ENCODE measurements around the gene NCEH1. TPM values are rescaled to one million over a fixed set of nuclear protein-coding genes. Genes with fewer than 3 reads are reported as not detected.

NCEH1 gene
- total and polyA plus RNA-seq, 10 of the 15 experiments (the other 5 are each of a cell fraction or from before 2014, with no cell fraction given) = 1.8 to 8.1 (median 4.5) TPM

DNA sequence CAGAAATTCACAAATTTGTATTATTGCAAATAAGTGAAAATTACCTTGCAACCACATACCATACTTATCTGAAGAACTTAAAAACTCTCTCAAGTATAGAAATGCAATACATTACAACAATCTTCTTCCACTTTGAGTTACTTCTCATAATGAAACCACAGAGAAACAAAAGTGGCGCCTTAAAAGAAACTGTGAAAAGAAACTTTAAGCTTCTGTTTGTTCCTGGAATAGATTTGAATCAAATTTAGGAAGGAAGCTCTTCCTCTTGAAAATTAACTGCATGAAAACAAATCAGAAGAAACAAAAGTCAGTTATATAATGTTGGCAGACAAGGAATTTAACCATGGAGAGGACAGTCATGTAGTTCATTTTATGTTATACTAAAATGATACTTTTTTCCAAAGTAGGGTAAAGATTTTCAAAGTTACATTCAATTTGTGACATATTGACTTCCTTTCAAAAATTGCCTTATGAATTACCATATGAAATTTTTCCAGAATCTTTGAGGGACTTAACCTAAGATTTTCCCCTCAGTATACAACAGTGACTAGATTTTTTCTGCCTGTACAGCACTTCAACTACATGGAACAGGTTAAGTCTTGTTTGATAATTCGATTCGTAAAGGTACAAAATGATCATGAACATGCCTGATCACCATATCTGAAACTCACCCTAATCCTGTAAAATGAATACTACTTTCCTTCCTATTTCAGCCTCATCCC is 130.0 kb downstream of the NCEH1 start (continued):
- peak; percentile 83 for TF ChIP-seq JUNB (IDR thresholded peaks at IDR 0.05)
- TF ChIP-seq NFIC (IDR thresholded peaks at IDR 0.05; ENCODE audit: low read depth, low read length) = peak; percentile 83
- no peak for TF ChIP-seq POLR2AphosphoS2 (IDR thresholded peaks at IDR 0.05; ENCODE audit: low read depth, low read length)
- TF ChIP-seq ZNF622 (IDR thresholded peaks at IDR 0.05) = no peak
- TF ChIP-seq MTA3 (IDR thresholded peaks at IDR 0.05; ENCODE audit: borderline replicate concordance, low read length) = no peak
- 0 out of 2 replicates have a peak, but pooled peaks have one; percentile 22 for TF ChIP-seq GABPA (IDR thresholded peaks at IDR 0.05; ENCODE audit: low read depth)
- no peak for TF ChIP-seq HDAC6 (IDR thresholded peaks at IDR 0.05; ENCODE audit: unreplicated experiment)
- no peak for TF ChIP-seq SP1 (IDR thresholded peaks at IDR 0.05; ENCODE audit: low read depth, low read length)
- no peak for TF ChIP-seq TBL1XR1 (IDR thresholded peaks at IDR 0.05; ENCODE audit: low read depth, low read length)
- TF ChIP-seq ETV6 (conservative IDR thresholded peaks at IDR 0.05 in 1 of 2, IDR thresholded peaks at IDR 0.05 in 1 of 2; ENCODE audit: borderline replicate concordance in 1 of 2, low read depth in 1 of 2) = peak in 1 of 2 experiments; percentile 84; a peak in 1 of 4 replicates
- TF ChIP-seq FOXM1 (IDR thresholded peaks at IDR 0.05; ENCODE audit: low read depth, low read length) = peak; percentile 35; the same call in 1 of the 2 replicates
- TF ChIP-seq NR2C1 (IDR thresholded peaks at IDR 0.05) = no peak
- peak; percentile 45; the same call in 1 of the 2 replicates for TF ChIP-seq MTA2 (IDR thresholded peaks at IDR 0.05; ENCODE audit: low read depth)
- peak; percentile 56 for TF ChIP-seq MEF2B (IDR thresholded peaks at IDR 0.05; ENCODE audit: partially characterized antibody, poor library complexity, severe bottlenecking)
- TF ChIP-seq POLR2AphosphoS5 (IDR thresholded peaks at IDR 0.05; ENCODE audit: low read length) = no peak
- no peak for TF ChIP-seq BACH1 (IDR thresholded peaks at IDR 0.05; ENCODE audit: borderline replicate concordance)
- TF ChIP-seq TCF12 (IDR thresholded peaks at IDR 0.05; ENCODE audit: low read depth, low read length) = no peak
- TF ChIP-seq MEF2A (IDR thresholded peaks at IDR 0.05; ENCODE audit: insufficient read depth, low read depth, low read length) = peak; percentile 81
- TF ChIP-seq STAT3 (IDR thresholded peaks at IDR 0.05; ENCODE audit: low read depth, low read length) = no peak
- peak; percentile 64; the same call in 1 of the 2 replicates for TF ChIP-seq SREBF1 (IDR thresholded peaks at IDR 0.05; ENCODE audit: low read length)
- TF ChIP-seq, protein P1, sequence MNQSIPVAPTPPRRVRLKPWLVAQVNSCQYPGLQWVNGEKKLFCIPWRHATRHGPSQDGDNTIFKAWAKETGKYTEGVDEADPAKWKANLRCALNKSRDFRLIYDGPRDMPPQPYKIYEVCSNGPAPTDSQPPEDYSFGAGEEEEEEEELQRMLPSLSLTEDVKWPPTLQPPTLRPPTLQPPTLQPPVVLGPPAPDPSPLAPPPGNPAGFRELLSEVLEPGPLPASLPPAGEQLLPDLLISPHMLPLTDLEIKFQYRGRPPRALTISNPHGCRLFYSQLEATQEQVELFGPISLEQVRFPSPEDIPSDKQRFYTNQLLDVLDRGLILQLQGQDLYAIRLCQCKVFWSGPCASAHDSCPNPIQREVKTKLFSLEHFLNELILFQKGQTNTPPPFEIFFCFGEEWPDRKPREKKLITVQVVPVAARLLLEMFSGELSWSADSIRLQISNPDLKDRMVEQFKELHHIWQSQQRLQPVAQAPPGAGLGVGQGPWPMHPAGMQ (IDR thresholded peaks at IDR 0.05; ENCODE audit: borderline replicate concordance) = no peak
- TF ChIP-seq, protein P2, sequence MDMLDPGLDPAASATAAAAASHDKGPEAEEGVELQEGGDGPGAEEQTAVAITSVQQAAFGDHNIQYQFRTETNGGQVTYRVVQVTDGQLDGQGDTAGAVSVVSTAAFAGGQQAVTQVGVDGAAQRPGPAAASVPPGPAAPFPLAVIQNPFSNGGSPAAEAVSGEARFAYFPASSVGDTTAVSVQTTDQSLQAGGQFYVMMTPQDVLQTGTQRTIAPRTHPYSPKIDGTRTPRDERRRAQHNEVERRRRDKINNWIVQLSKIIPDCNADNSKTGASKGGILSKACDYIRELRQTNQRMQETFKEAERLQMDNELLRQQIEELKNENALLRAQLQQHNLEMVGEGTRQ (IDR thresholded peaks at IDR 0.05; ENCODE audit: borderline replicate concordance, low read depth, low read length) = no peak
- no peak for TF ChIP-seq EZH2 (IDR thresholded peaks at IDR 0.05; ENCODE audit: borderline replicate concordance, control insufficient read depth, low read depth, low read length)
- TF ChIP-seq ZNF274 (IDR thresholded peaks at IDR 0.05; ENCODE audit: insufficient read depth, insufficient read length) = no peak
- TF ChIP-seq RB1 (IDR thresholded peaks at IDR 0.05; ENCODE audit: borderline replicate concordance) = no peak
- TF ChIP-seq, protein P3, sequence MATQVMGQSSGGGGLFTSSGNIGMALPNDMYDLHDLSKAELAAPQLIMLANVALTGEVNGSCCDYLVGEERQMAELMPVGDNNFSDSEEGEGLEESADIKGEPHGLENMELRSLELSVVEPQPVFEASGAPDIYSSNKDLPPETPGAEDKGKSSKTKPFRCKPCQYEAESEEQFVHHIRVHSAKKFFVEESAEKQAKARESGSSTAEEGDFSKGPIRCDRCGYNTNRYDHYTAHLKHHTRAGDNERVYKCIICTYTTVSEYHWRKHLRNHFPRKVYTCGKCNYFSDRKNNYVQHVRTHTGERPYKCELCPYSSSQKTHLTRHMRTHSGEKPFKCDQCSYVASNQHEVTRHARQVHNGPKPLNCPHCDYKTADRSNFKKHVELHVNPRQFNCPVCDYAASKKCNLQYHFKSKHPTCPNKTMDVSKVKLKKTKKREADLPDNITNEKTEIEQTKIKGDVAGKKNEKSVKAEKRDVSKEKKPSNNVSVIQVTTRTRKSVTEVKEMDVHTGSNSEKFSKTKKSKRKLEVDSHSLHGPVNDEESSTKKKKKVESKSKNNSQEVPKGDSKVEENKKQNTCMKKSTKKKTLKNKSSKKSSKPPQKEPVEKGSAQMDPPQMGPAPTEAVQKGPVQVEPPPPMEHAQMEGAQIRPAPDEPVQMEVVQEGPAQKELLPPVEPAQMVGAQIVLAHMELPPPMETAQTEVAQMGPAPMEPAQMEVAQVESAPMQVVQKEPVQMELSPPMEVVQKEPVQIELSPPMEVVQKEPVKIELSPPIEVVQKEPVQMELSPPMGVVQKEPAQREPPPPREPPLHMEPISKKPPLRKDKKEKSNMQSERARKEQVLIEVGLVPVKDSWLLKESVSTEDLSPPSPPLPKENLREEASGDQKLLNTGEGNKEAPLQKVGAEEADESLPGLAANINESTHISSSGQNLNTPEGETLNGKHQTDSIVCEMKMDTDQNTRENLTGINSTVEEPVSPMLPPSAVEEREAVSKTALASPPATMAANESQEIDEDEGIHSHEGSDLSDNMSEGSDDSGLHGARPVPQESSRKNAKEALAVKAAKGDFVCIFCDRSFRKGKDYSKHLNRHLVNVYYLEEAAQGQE (IDR thresholded peaks at IDR 0.05; ENCODE audit: low read depth, low read length) = no peak
